Glutamatergic neuron (in vitro differentiated cells): Measurements from ENCODE around the gene RXFP2. TPM values are rescaled to one million over a fixed set of nuclear protein-coding genes. Genes with fewer than 3 reads are reported as not detected.

Source experiments
- DNase-seq: peaks from one replicate; pipeline ENCODE4 v3.0.0; 2022
- H3K27ac Mint-ChIP-seq: one replicate; pipeline ENCODE4 v1.8.0; 2020; ENCODE audit warnings: mild to moderate bottlenecking, mixed read lengths, inconsistent platforms; ENCODE audit not compliant: unreplicated experiment
- H3K27me3 Mint-ChIP-seq: one replicate; pipeline ENCODE4 v1.8.0; 2020; ENCODE audit warnings: mild to moderate bottlenecking, moderate library complexity, mixed read lengths, inconsistent platforms; ENCODE audit not compliant: unreplicated experiment
- H3K36me3 Mint-ChIP-seq: one replicate; pipeline ENCODE4 v1.8.0; 2020; ENCODE audit warnings: mild to moderate bottlenecking, mixed read lengths, inconsistent platforms; ENCODE audit not compliant: unreplicated experiment
- H3K4me1 Mint-ChIP-seq: one replicate; pipeline ENCODE4 v1.8.0; 2020; ENCODE audit warnings: mild to moderate bottlenecking, low read depth, mixed read lengths, inconsistent platforms; ENCODE audit not compliant: unreplicated experiment
- H3K4me3 Mint-ChIP-seq: one replicate; pipeline ENCODE4 v1.8.0; 2020; ENCODE audit warnings: mild to moderate bottlenecking, mixed read lengths, inconsistent platforms; ENCODE audit not compliant: unreplicated experiment
- H3K9me3 Mint-ChIP-seq: one replicate; pipeline ENCODE4 v1.8.0; 2020; ENCODE audit warnings: mild to moderate bottlenecking, moderate library complexity, mixed read lengths, inconsistent platforms; ENCODE audit not compliant: unreplicated experiment
- CTCF ChIP-seq: fragments of 200-600 bp; sonication (generic); IDR thresholded peaks from one replicate; pipeline ENCODE4 v1.5.0; 2021; ENCODE audit not compliant: partially characterized antibody, unreplicated experiment
- total RNA-seq: library from RNA; stranded (reverse); fragmentation: NEBNext Ultra II Directional; extraction: Animal tissue kit (Norgen Biotek cat#: 25700); gene quantifications from one replicate; pipeline ENCODE4 v1.2.1, GENCODE V29; 2021; ENCODE audit not compliant: unreplicated experiment

The RXFP2 gene
- total RNA-seq, 1 donor from 2014 or later = not detected

GRCh38 chr13:31846182-31846938 lies 107.0 kb downstream of the RXFP2 start:
- no peak for TF ChIP-seq CTCF
- Mint-ChIP-seq H3K27ac (peak overlapping the region; percentile 83), H3K4me3 (peak overlapping the region; percentile 87), H3K4me1 (peaks cover 20% of the 10 kb centered on the region), H3K27me3 (no peaks in the 10 kb centered on the region), H3K9me3 (peaks cover 4% of the 10 kb centered on the region), H3K36me3 (no peaks in the 10 kb centered on the region)
- DNase-seq = peak; percentile 98

- no peak overlapping the region for H3K27ac Mint-ChIP-seq
- no peaks in the 10 kb centered on the region for H3K36me3 Mint-ChIP-seq
- H3K27me3 Mint-ChIP-seq = peaks cover 2% of the 10 kb centered on the region
Measured at GRCh38 chr13:31846961-31847752, 107.8 kb downstream of the RXFP2 start.

GRCh38 chr13:31848621-31849020 lies 109.3 kb downstream of the RXFP2 start:
- Mint-ChIP-seq H3K9me3 (peaks cover 8% of the 10 kb centered on the region), H3K4me1 (peaks cover 34% of the 10 kb centered on the region), H3K27me3 (peaks cover 2% of the 10 kb centered on the region), H3K4me3 (peak overlapping the region; percentile 85), H3K36me3 (no peaks in the 10 kb centered on the region), H3K27ac (peak overlapping the region; percentile 57)
- no peak for DNase-seq
- TF ChIP-seq CTCF = no peak

More at GRCh38 chr13:31846961-31847752, 107.8 kb downstream of the RXFP2 start:
- H3K4me3 Mint-ChIP-seq = peak overlapping the region; percentile 85
- no peak for DNase-seq
- H3K4me1 Mint-ChIP-seq = peaks cover 26% of the 10 kb centered on the region
- H3K9me3 Mint-ChIP-seq = peaks cover 7% of the 10 kb centered on the region
- TF ChIP-seq CTCF = no peak

GRCh38 chr13:31849206-31849605 lies 109.9 kb downstream of the RXFP2 start:
- Mint-ChIP-seq H3K9me3 (peaks cover 8% of the 10 kb centered on the region), H3K4me3 (peak overlapping the region; percentile 85), H3K27me3 (peaks cover 2% of the 10 kb centered on the region), H3K36me3 (no peaks in the 10 kb centered on the region), H3K4me1 (peaks cover 34% of the 10 kb centered on the region), H3K27ac (no peak overlapping the region)
- DNase-seq = no peak
- no peak for TF ChIP-seq CTCF
